ENCODE results near the gene ABHD5.

The ABHD5 gene

GRCh38 chr3:43726521-43726920, 35.8 kb downstream of the ABHD5 start:
- no peak for DNase-seq

GRCh38 chr3:43727930-43728329, 37.2 kb downstream of the ABHD5 start:
- no peak for DNase-seq

- no peak for DNase-seq
These were observed 37.7 kb downstream of the ABHD5 start for GRCh38 chr3:43728476-43728875.

- DNase-seq: no peak
These were observed 38.2 kb downstream of the ABHD5 start for GRCh38 chr3:43728947-43729346.

- DNase-seq: no peak
These were observed 39.1 kb downstream of the ABHD5 start for GRCh38 chr3:43729707-43730414.

GRCh38 chr3:43732747-43733425, 42.1 kb downstream of the ABHD5 start:
- DNase-seq: no peak

- no peak for DNase-seq
These were observed 43.0 kb downstream of the ABHD5 start for GRCh38 chr3:43733459-43734384.

- no peak for DNase-seq
These were observed 43.9 kb downstream of the ABHD5 start for GRCh38 chr3:43734685-43735084.

- no peak for DNase-seq
These were observed 44.9 kb downstream of the ABHD5 start for GRCh38 chr3:43735618-43736017.

GRCh38 chr3:43736558-43737440, 46.1 kb downstream of the ABHD5 start:
- DNase-seq: no peak

GRCh38 chr3:43738305-43738704, 47.6 kb downstream of the ABHD5 start:
- no peak for DNase-seq

- no peak for DNase-seq
These were observed 52.2 kb downstream of the ABHD5 start for GRCh38 chr3:43742920-43743319.

- DNase-seq: no peak
These were observed 56.9 kb downstream of the ABHD5 start for GRCh38 chr3:43747641-43748040.

- DNase-seq: no peak
These were observed 57.4 kb downstream of the ABHD5 start for GRCh38 chr3:43748179-43748578.

- no peak for DNase-seq
These were observed 57.9 kb downstream of the ABHD5 start for GRCh38 chr3:43748645-43749044.

- no peak for DNase-seq
These were observed 62.2 kb downstream of the ABHD5 start for GRCh38 chr3:43752905-43753304.

GRCh38 chr3:43753741-43754715, 63.3 kb downstream of the ABHD5 start:
- DNase-seq: no peak

- no peak for DNase-seq
These were observed 64.9 kb downstream of the ABHD5 start for GRCh38 chr3:43755516-43756200.

- no peak for DNase-seq
These were observed 67.1 kb downstream of the ABHD5 start for GRCh38 chr3:43757666-43758321.

- DNase-seq: no peak
These were observed 68.0 kb downstream of the ABHD5 start for GRCh38 chr3:43758592-43759225.
